DMS79 treated with DMSO at 0.1 percent for 48 hours (cell line): Measurements from ENCODE around the gene C1S.
"Not testable (repeated sequence)": the region's sequence is repeated elsewhere in the genome, so short reads cannot be mapped to it uniquely, and the experiment has no call there.

Experiments used
- DNase-seq: peaks from one replicate; lab custom pipeline; 2025; lab: John Stamatoyannopoulos, UW

The C1S gene

GRCh38 chr12:7046383-7047105, 14.0 kb upstream of the C1S start:
- no peak for DNase-seq

GRCh38 chr12:7047306-7047705, 13.2 kb upstream of the C1S start:
- DNase-seq: no peak

GRCh38 chr12:7049445-7049951, 11.0 kb upstream of the C1S start:
- not testable (repeated sequence) for DNase-seq

- not testable (repeated sequence) for DNase-seq
Measured at GRCh38 chr12:7049973-7050372, 10.5 kb upstream of the C1S start.

GRCh38 chr12:7054925-7055324, 5.6 kb upstream of the C1S start:
- no peak for DNase-seq

GRCh38 chr12:7055736-7056135, 4.8 kb upstream of the C1S start:
- DNase-seq: not testable (repeated sequence)

- no peak for DNase-seq
Measured at GRCh38 chr12:7058163-7058845, 2.2 kb upstream of the C1S start.

GRCh38 chr12:7058850-7059395, 1.6 kb upstream of the C1S start:
- DNase-seq: no peak

GRCh38 chr12:7059780-7060179, 738 bp upstream of the C1S start:
- no peak for DNase-seq

GRCh38 chr12:7061138-7061537, 620 bp downstream of the C1S start:
- no peak for DNase-seq

GRCh38 chr12:7061596-7061995, 1.1 kb downstream of the C1S start:
- DNase-seq: no peak

- no peak for DNase-seq
Measured at GRCh38 chr12:7064516-7064915, 4.0 kb downstream of the C1S start.

GRCh38 chr12:7065073-7065623, 4.6 kb downstream of the C1S start:
- DNase-seq: no peak

- no peak for DNase-seq
Measured at GRCh38 chr12:7066596-7066995, 6.1 kb downstream of the C1S start.

- DNase-seq: no peak
Measured at GRCh38 chr12:7067096-7067495, 6.6 kb downstream of the C1S start.

GRCh38 chr12:7068240-7068993, 7.9 kb downstream of the C1S start:
- no peak for DNase-seq

- DNase-seq: no peak
Measured at GRCh38 chr12:7068994-7069346, 8.5 kb downstream of the C1S start.

- no peak for DNase-seq
Measured at GRCh38 chr12:7069386-7069785, 8.9 kb downstream of the C1S start.

- DNase-seq: no peak
Measured at GRCh38 chr12:7072035-7072434, 11.5 kb downstream of the C1S start.

GRCh38 chr12:7072554-7072953, 12.0 kb downstream of the C1S start:
- no peak for DNase-seq

GRCh38 chr12:7073946-7074345, 13.4 kb downstream of the C1S start:
- DNase-seq: no peak

- no peak for DNase-seq
Measured at GRCh38 chr12:7075518-7075917, 15.0 kb downstream of the C1S start.
